ENCODE measurements around the gene GIT2. TPM values are rescaled to one million over a fixed set of nuclear protein-coding genes. Genes with fewer than 3 reads are reported as not detected.

Gene GIT2
- total and polyA plus RNA-seq, 2 experiments from 2014 or later = 15.8 to 20.9 TPM

- TF ChIP-seq ZNF462 (CRISPR knock-in tag; IDR thresholded peaks at IDR 0.05) = no peak
- TF ChIP-seq NANOG (IDR thresholded peaks at IDR 0.05; ENCODE audit: borderline replicate concordance) = no peak
- no peak for TF ChIP-seq EZH2 (IDR thresholded peaks at IDR 0.05; ENCODE audit: low read depth, unreplicated experiment)
- no peak for TF ChIP-seq CREB1 (CRISPR knock-in tag; IDR thresholded peaks at IDR 0.05; ENCODE audit: low read depth)
- TF ChIP-seq STAT1 (IDR thresholded peaks at IDR 0.05; ENCODE audit: unreplicated experiment) = no peak
- no peak for TF ChIP-seq POLR2AphosphoS5 (IDR thresholded peaks at IDR 0.05; ENCODE audit: low read depth)
- TF ChIP-seq ETS1 (IDR thresholded peaks at IDR 0.05) = no peak
- TF ChIP-seq ZNF331 (CRISPR knock-in tag; IDR thresholded peaks at IDR 0.05; ENCODE audit: low read depth) = no peak
- no peak for TF ChIP-seq JUNB (IDR thresholded peaks at IDR 0.05; ENCODE audit: unreplicated experiment)
- no peak for TF ChIP-seq CTCF (conservative IDR thresholded peaks at IDR 0.05; ENCODE audit: low read depth in 2 of 2)
- TF ChIP-seq EZH2phosphoT487 (IDR thresholded peaks at IDR 0.05; ENCODE audit: unreplicated experiment) = no peak
- TF ChIP-seq ZNF114 (CRISPR knock-in tag; IDR thresholded peaks at IDR 0.05) = no peak
These were observed 5.4 kb upstream of the GIT2 start (continued) for GRCh38 chr12:110001596-110001995.

All from GM23338 (cell line).